Caco-2 (cell line): ENCODE data around the gene TMEM232. TPM values are rescaled to one million over a fixed set of nuclear protein-coding genes. Genes with fewer than 3 reads are reported as not detected.

Experiments
- BruUV-seq: library from RNA; stranded (reverse); fragments of 400-500 nt; replicated peaks from 2 replicates; lab custom pipeline; 2021; lab: Mats Ljungman, UMichigan
- CTCF ChIA-PET: fragments of 300-600 bp; sonication (Branson Sonifier 250); formaldehyde crosslinking; loops from one replicate; lab custom pipeline; 2022; ENCODE audit warnings: antibody characterized with exemption; lab: Charles Lee
- POLR2A ChIA-PET: fragments of 300-600 bp; sonication (Branson Sonifier 250); formaldehyde crosslinking; loops from one replicate; lab custom pipeline; 2022; ENCODE audit warnings: antibody characterized with exemption; lab: Charles Lee
- DNase-seq, 2 experiments: peaks; one replicate each; pipeline versions ENCODE4 v3.0.0 to v3.0.0-alpha.2; 2020 to 2022
- H3K27me3 ChIP-seq: replicated peaks from 2 replicates; pipeline ENCODE4 v1.6.0; 2011; ENCODE audit warnings: low read length; ENCODE audit not compliant: control insufficient read depth, insufficient read depth
- H3K36me3 ChIP-seq: 2 replicates; pipeline ENCODE4 v1.5.1; 2011; ENCODE audit warnings: low read length; ENCODE audit not compliant: control insufficient read depth, insufficient read depth
- H3K4me1 ChIP-seq: fragments of 250-450 bp; sonication (Bioruptor Pico); 2 replicates; pipeline ENCODE4 v1.5.1; 2020; ENCODE audit warnings: mild to moderate bottlenecking
- H3K4me3 ChIP-seq: 2 replicates; pipeline ENCODE4 v1.5.1; 2011; ENCODE audit warnings: low read depth, mild to moderate bottlenecking, control low read depth, low read length
- H3K9me3 ChIP-seq: fragments of 250-450 bp; sonication (Bioruptor Pico); 2 replicates; pipeline ENCODE4 v1.5.1; 2020; ENCODE audit warnings: mild to moderate bottlenecking, moderate library complexity
- H3K27ac Mint-ChIP-seq: one replicate; pipeline ENCODE4 v1.8.0; 2022; ENCODE audit warnings: mixed read lengths; ENCODE audit not compliant: unreplicated experiment
- H3K27me3 Mint-ChIP-seq: one replicate; pipeline ENCODE4 v1.8.0; 2022; ENCODE audit warnings: mixed read lengths; ENCODE audit not compliant: insufficient read depth, unreplicated experiment
- H3K36me3 Mint-ChIP-seq: one replicate; pipeline ENCODE4 v1.8.0; 2022; ENCODE audit warnings: mild to moderate bottlenecking, mixed read lengths; ENCODE audit not compliant: insufficient read depth, unreplicated experiment
- H3K4me1 Mint-ChIP-seq: one replicate; pipeline ENCODE4 v1.8.0; 2022; ENCODE audit warnings: low read depth, mixed read lengths; ENCODE audit not compliant: unreplicated experiment
- H3K4me3 Mint-ChIP-seq: one replicate; pipeline ENCODE4 v1.8.0; 2022; ENCODE audit warnings: mild to moderate bottlenecking, moderate library complexity, mixed read lengths; ENCODE audit not compliant: unreplicated experiment
- H3K9me3 Mint-ChIP-seq: one replicate; pipeline ENCODE4 v1.8.0; 2022; ENCODE audit warnings: mixed read lengths; ENCODE audit not compliant: unreplicated experiment
- CTCF ChIP-seq, 2 experiments: fragments of 200-600 bp in 1 of 2; IDR thresholded peaks; 1 replicate in 1 of 2; 2 replicates in 1 of 2; pipeline versions ENCODE4 v1.5.1 to v1.8.0; 2011 to 2022; ENCODE audit warnings: antibody characterized with exemption in 1 of 2, control low read depth in 1 of 2, inconsistent platforms in 1 of 2, low read depth in 1 of 2, low read length in 1 of 2, mild to moderate bottlenecking in 1 of 2, moderate library complexity in 1 of 2; ENCODE audit not compliant: insufficient read depth in 1 of 2, severe bottlenecking in 1 of 2, unreplicated experiment in 1 of 2
- intact Hi-C: fragments of 100-400 bp; cut with micrococcal nuclease; formaldehyde crosslinking; loops from one replicate; pipeline ENCODE4 v1.10.0; 2022; ENCODE audit not compliant: unreplicated experiment
- total RNA-seq: library from RNA; stranded (reverse); gene quantifications from 2 replicates; pipeline ENCODE4 v1.2.3, GENCODE V29; 2022

TMEM232 gene
- total RNA-seq, 1 experiment from 2014 or later, result 0.34 TPM

GRCh38 chr5:110751902-110752762 lies 25.7 kb upstream of the TMEM232 start:
- DNase-seq, result no peak
- Mint-ChIP-seq H3K4me3 (no peak overlapping the region), H3K36me3 (peaks cover 14% of the 10 kb centered on the region), H3K9me3 (no peaks in the 10 kb centered on the region), H3K4me1 (no peaks in the 10 kb centered on the region), H3K27me3 (no peaks in the 10 kb centered on the region), H3K27ac (peak overlapping the region; percentile 11)
- Histone ChIP-seq H3K9me3 (no peaks in the 10 kb centered on the region), H3K27me3 (no peaks in the 10 kb centered on the region), H3K36me3 (no peaks in the 10 kb centered on the region), H3K4me1 (no peaks in the 10 kb centered on the region), H3K4me3 (no peak overlapping the region)
- POLR2A ChIA-PET, result no interaction called here
- TF ChIP-seq CTCF (IDR thresholded peaks at IDR 0.05; ENCODE audit: insufficient read depth in 1 of 2, low read depth in 1 of 2, low read length in 1 of 2, severe bottlenecking in 1 of 2, unreplicated experiment in 1 of 2), result no peak
- no TSS peak for BruUV-seq
- CTCF ChIA-PET, result no interaction called here
- intact Hi-C loops, result no loop called here

GRCh38 chr5:110738812-110739651 lies 12.6 kb upstream of the TMEM232 start, which contains the start of gene SLC25A46:
Gene SLC25A46 (plus strand): TSS chr5:110739007. CDS start chr5:110739120, 113 bp downstream.
- BruUV-seq, result no TSS peak
- Histone ChIP-seq H3K9me3 (no peaks in the 10 kb centered on the region), H3K4me1 (no peaks in the 10 kb centered on the region; the same call in 1 of the 2 replicates), H3K4me3 (peak within 1 kb of the TSS; percentile 95), H3K27me3 (no peaks in the 10 kb centered on the region), H3K36me3 (no peaks in the 10 kb centered on the region)
- Mint-ChIP-seq H3K27me3 (peaks cover 5% of the 10 kb centered on the region), H3K9me3 (no peaks in the 10 kb centered on the region), H3K4me1 (no peaks in the 10 kb centered on the region), H3K36me3 (peaks cover 10% of the 10 kb centered on the region), H3K27ac (peak within 1 kb of the TSS; percentile 97), H3K4me3 (peak within 1 kb of the TSS; percentile 99)
- peak; percentile 83 to 84 for DNase-seq
- CTCF ChIA-PET, result interaction anchor here (0.6 kb wide), 1 partner anchor 755 kb away, joined by 10 read pairs; no protein-coding TSS in a partner anchor
- POLR2A ChIA-PET, result no interaction called here
- intact Hi-C loops, result no loop called here
- no peak for TF ChIP-seq CTCF (IDR thresholded peaks at IDR 0.05; ENCODE audit: insufficient read depth in 1 of 2, low read depth in 1 of 2, low read length in 1 of 2, severe bottlenecking in 1 of 2, unreplicated experiment in 1 of 2)

GRCh38 chr5:110738503-110738811 lies 12.0 kb upstream of the TMEM232 start:
- Mint-ChIP-seq H3K4me3 (peak overlapping the region; percentile 99), H3K9me3 (no peaks in the 10 kb centered on the region), H3K27me3 (peaks cover 5% of the 10 kb centered on the region), H3K27ac (peak overlapping the region; percentile 97), H3K4me1 (no peaks in the 10 kb centered on the region), H3K36me3 (peaks cover 10% of the 10 kb centered on the region)
- no peaks in the 10 kb centered on the region for H3K9me3 ChIP-seq
- no peaks in the 10 kb centered on the region; the same call in 1 of the 2 replicates for H3K4me1 ChIP-seq
- intact Hi-C loops, result no loop called here
- ChIA-PET CTCF (no interaction called here), POLR2A (no interaction called here)
- H3K36me3 ChIP-seq, result no peaks in the 10 kb centered on the region
- BruUV-seq, result TSS peak; percentile 65
- H3K27me3 ChIP-seq, result no peaks in the 10 kb centered on the region
- no peak for TF ChIP-seq CTCF (IDR thresholded peaks at IDR 0.05; ENCODE audit: insufficient read depth in 1 of 2, low read depth in 1 of 2, low read length in 1 of 2, severe bottlenecking in 1 of 2, unreplicated experiment in 1 of 2)
- DNase-seq, result no peak
- H3K4me3 ChIP-seq, result peak overlapping the region; percentile 95
